Naive B cell (primary cell): ENCODE measurements around the gene BRPF3. TPM values are rescaled to one million over a fixed set of nuclear protein-coding genes. Genes with fewer than 3 reads are reported as not detected.

Experiments
- ATAC-seq, 2 donors: fragments of 150-1000 bp; cut with Tn5 transposase; 2 replicates each; pipeline ENCODE4 v1.10.0; 2021; ENCODE audit warnings: low read depth in 2 of 2, mild to moderate bottlenecking in 2 of 2, moderate library complexity in 2 of 2
- DNase-seq: peaks from one replicate; pipeline ENCODE4 v3.0.0; 2022
- H3K27ac Mint-ChIP-seq, 6 donors: one replicate each; pipeline ENCODE4 v1.8.0; 2020 to 2022; ENCODE audit warnings: mild to moderate bottlenecking in 6 of 6, mixed read lengths in 6 of 6, moderate library complexity in 5 of 6, inconsistent platforms in 2 of 6
- H3K27me3 Mint-ChIP-seq, 3 donors: one replicate each; pipeline ENCODE4 v1.8.0; 2021 to 2022; ENCODE audit warnings: mixed read lengths in 3 of 3, mild to moderate bottlenecking in 1 of 3
- H3K36me3 Mint-ChIP-seq, 2 donors: one replicate each; pipeline ENCODE4 v1.8.0; 2020 to 2022; ENCODE audit warnings: mixed read lengths in 2 of 2, inconsistent platforms in 1 of 2, mild to moderate bottlenecking in 1 of 2
- H3K4me1 Mint-ChIP-seq, 3 donors: one replicate each; pipeline ENCODE4 v1.8.0; 2020 to 2022; ENCODE audit warnings: mixed read lengths in 3 of 3, inconsistent platforms in 1 of 3, mild to moderate bottlenecking in 1 of 3, moderate library complexity in 1 of 3
- H3K4me3 Mint-ChIP-seq, 8 donors: one replicate each; pipeline ENCODE4 v1.8.0; 2020 to 2022; ENCODE audit warnings: mild to moderate bottlenecking in 8 of 8, mixed read lengths in 8 of 8, moderate library complexity in 8 of 8, inconsistent platforms in 2 of 8
- H3K9me3 Mint-ChIP-seq, 7 donors: one replicate each; pipeline ENCODE4 v1.8.0; 2020 to 2022; ENCODE audit warnings: mixed read lengths in 7 of 7, mild to moderate bottlenecking in 5 of 7, inconsistent platforms in 2 of 7, moderate library complexity in 1 of 7
- polyA plus RNA-seq, 6 donors: library from polyadenylated mRNA; unstranded; fragments of 300-500 nt; fragmentation: Illumina TruSeq; gene quantifications; one replicate each; pipeline ENCODE4 v1.2.3, GENCODE V29; 2021; ENCODE audit warnings: low read depth in 6 of 6

BRPF3 gene
- polyA plus RNA-seq, 6 donors from 2014 or later: 4.8 to 13.4 (median 5.8) TPM

- Mint-ChIP-seq H3K36me3 (peaks cover 0 to 8% of the 10 kb centered on the region in 2 donors), H3K4me3 (no peak overlapping the region), H3K4me1 (peaks cover 27 to 31% (median 28%) of the 10 kb centered on the region in 3 donors), H3K27ac (peak overlapping the region in 1 of 6 donors; percentile 64), H3K9me3 (no peaks in the 10 kb centered on the region), H3K27me3 (peaks cover 0 to 3% (median 0%) of the 10 kb centered on the region in 3 donors)
- DNase-seq: no peak
- ATAC-seq: no peak
Measured at GRCh38 chr6:36244641-36245280, 48.2 kb downstream of the BRPF3 start.

GRCh38 chr6:36245572-36246061 lies 49.1 kb downstream of the BRPF3 start:
- H3K36me3 Mint-ChIP-seq: peaks cover 0 to 8% of the 10 kb centered on the region in 2 donors
- H3K27me3 Mint-ChIP-seq: peaks cover 0 to 3% (median 0%) of the 10 kb centered on the region in 3 donors
- no peak for DNase-seq
- ATAC-seq: peak in 1 of 2 donors; percentile 29
- peak overlapping the region in 1 of 6 donors; percentile 20 for H3K27ac Mint-ChIP-seq
- H3K4me1 Mint-ChIP-seq: peaks cover 22 to 31% (median 28%) of the 10 kb centered on the region in 3 donors
- H3K9me3 Mint-ChIP-seq: no peaks in the 10 kb centered on the region
- peak overlapping the region in 1 of 8 donors; percentile 1 for H3K4me3 Mint-ChIP-seq

- H3K27me3 Mint-ChIP-seq: peaks cover 0 to 3% (median 0%) of the 10 kb centered on the region in 3 donors
- no peak for DNase-seq
- peaks cover 0 to 8% of the 10 kb centered on the region in 2 donors for H3K36me3 Mint-ChIP-seq
- ATAC-seq: no peak
- H3K27ac Mint-ChIP-seq: peak overlapping the region in 2 of 6 donors; percentile 38 to 58
- no peaks in the 10 kb centered on the region for H3K9me3 Mint-ChIP-seq
- H3K4me3 Mint-ChIP-seq: no peak overlapping the region
- peaks cover 20 to 26% (median 23%) of the 10 kb centered on the region in 3 donors for H3K4me1 Mint-ChIP-seq
Measured at GRCh38 chr6:36246506-36247268, 50.1 kb downstream of the BRPF3 start.

- peaks cover 0 to 8% (median 3%) of the 10 kb centered on the region in 3 donors for H3K27me3 Mint-ChIP-seq
- H3K36me3 Mint-ChIP-seq: peaks cover 5 to 8% of the 10 kb centered on the region in 2 donors
- no peak overlapping the region for H3K27ac Mint-ChIP-seq
- ATAC-seq: no peak
- no peaks in the 10 kb centered on the region for H3K9me3 Mint-ChIP-seq
- peaks cover 10 to 16% (median 15%) of the 10 kb centered on the region in 3 donors for H3K4me1 Mint-ChIP-seq
- DNase-seq: no peak
- no peak overlapping the region for H3K4me3 Mint-ChIP-seq
Measured at GRCh38 chr6:36247693-36248092, 51.1 kb downstream of the BRPF3 start.

- Mint-ChIP-seq H3K4me3 (no peak overlapping the region), H3K27me3 (peaks cover 0 to 8% (median 3%) of the 10 kb centered on the region in 3 donors), H3K36me3 (peaks cover 5 to 8% of the 10 kb centered on the region in 2 donors), H3K4me1 (peaks cover 10 to 12% (median 11%) of the 10 kb centered on the region in 3 donors), H3K9me3 (no peaks in the 10 kb centered on the region), H3K27ac (no peak overlapping the region)
- ATAC-seq (no peak), DNase-seq (no peak)
Measured at GRCh38 chr6:36248980-36249379, 52.4 kb downstream of the BRPF3 start.

GRCh38 chr6:36249536-36249935 lies 53.0 kb downstream of the BRPF3 start:
- H3K27me3 Mint-ChIP-seq: peaks cover 0 to 8% (median under 1%) of the 10 kb centered on the region in 3 donors
- DNase-seq (no peak), ATAC-seq (no peak)
- no peak overlapping the region for H3K27ac Mint-ChIP-seq
- peaks cover 10 to 12% (median 11%) of the 10 kb centered on the region in 3 donors for H3K4me1 Mint-ChIP-seq
- no peaks in the 10 kb centered on the region for H3K9me3 Mint-ChIP-seq
- H3K36me3 Mint-ChIP-seq: peaks cover 5 to 8% of the 10 kb centered on the region in 2 donors
- no peak overlapping the region for H3K4me3 Mint-ChIP-seq

- no peak overlapping the region for H3K4me3 Mint-ChIP-seq
Measured at GRCh38 chr6:36252005-36252404, 55.5 kb downstream of the BRPF3 start.

GRCh38 chr6:36263390-36264000 lies 67.0 kb downstream of the BRPF3 start:
- Mint-ChIP-seq H3K4me3 (no peak overlapping the region), H3K27me3 (peaks cover 20 to 29% (median 27%) of the 10 kb centered on the region in 3 donors), H3K27ac (peak overlapping the region in 1 of 6 donors; percentile 39), H3K9me3 (peaks cover 3 to 17% (median 6%) of the 10 kb centered on the region in 7 donors), H3K36me3 (peaks cover 0 to 5% of the 10 kb centered on the region in 2 donors), H3K4me1 (no peaks in the 10 kb centered on the region)
- DNase-seq: no peak
- ATAC-seq: no peak

More at GRCh38 chr6:36252005-36252404, 55.5 kb downstream of the BRPF3 start:
- Mint-ChIP-seq H3K4me1 (peaks cover 0 to 3% (median 0%) of the 10 kb centered on the region in 3 donors), H3K27ac (no peak overlapping the region), H3K9me3 (peaks cover 0 to 6% (median 3%) of the 10 kb centered on the region in 7 donors), H3K27me3 (peaks cover 0 to 8% (median 0%) of the 10 kb centered on the region in 3 donors), H3K36me3 (peaks cover 5 to 10% of the 10 kb centered on the region in 2 donors)
- DNase-seq: no peak
- ATAC-seq: no peak

- Mint-ChIP-seq H3K4me3 (no peak overlapping the region), H3K27me3 (peaks cover 22 to 26% (median 25%) of the 10 kb centered on the region in 3 donors), H3K36me3 (peaks cover 0 to 5% of the 10 kb centered on the region in 2 donors), H3K4me1 (no peaks in the 10 kb centered on the region), H3K27ac (no peak overlapping the region), H3K9me3 (peaks cover 3 to 17% (median 7%) of the 10 kb centered on the region in 7 donors)
- ATAC-seq: no peak
- no peak for DNase-seq
Measured at GRCh38 chr6:36265744-36266143, 69.2 kb downstream of the BRPF3 start.

- Mint-ChIP-seq H3K4me1 (no peaks in the 10 kb centered on the region), H3K27me3 (peaks cover 24 to 28% (median 25%) of the 10 kb centered on the region in 3 donors), H3K9me3 (peaks cover 3 to 17% (median 7%) of the 10 kb centered on the region in 7 donors), H3K27ac (no peak overlapping the region), H3K4me3 (no peak overlapping the region), H3K36me3 (peaks cover 0 to 5% of the 10 kb centered on the region in 2 donors)
- DNase-seq (no peak), ATAC-seq (no peak)
Measured at GRCh38 chr6:36266913-36267644, 70.5 kb downstream of the BRPF3 start.

- DNase-seq: no peak
- Mint-ChIP-seq H3K27me3 (peaks cover 17 to 32% (median 30%) of the 10 kb centered on the region in 3 donors), H3K9me3 (peaks cover 3 to 17% (median 7%) of the 10 kb centered on the region in 7 donors), H3K4me3 (peak overlapping the region in 1 of 8 donors; percentile 27), H3K4me1 (no peaks in the 10 kb centered on the region), H3K36me3 (peaks cover 0 to 5% of the 10 kb centered on the region in 2 donors), H3K27ac (no peak overlapping the region)
- no peak for ATAC-seq
Measured at GRCh38 chr6:36267731-36268477, 71.4 kb downstream of the BRPF3 start.
